D721Med (cell line): Measurements from ENCODE around the gene CHST5.

Source experiments
- DNase-seq: peaks from one replicate; pipeline ENCODE4 v3.0.0; 2011; ENCODE audit warnings: low spot score; ENCODE audit not compliant: insufficient read length
- FAIRE-seq: peaks from 2 replicates; lab custom pipeline; 2011; peaks lifted over from hg19 to GRCh38; lab: Jason Lieb, UNC
- TF ChIP-seq, protein P1 (sequence below): IDR thresholded peaks from 2 replicates; pipeline ENCODE4 v1.5.1; 2012; ENCODE audit warnings: mild to moderate bottlenecking, control low read depth; ENCODE audit not compliant: insufficient read depth; ENCODE audit errors: missing control alignments

The CHST5 gene

DNA sequence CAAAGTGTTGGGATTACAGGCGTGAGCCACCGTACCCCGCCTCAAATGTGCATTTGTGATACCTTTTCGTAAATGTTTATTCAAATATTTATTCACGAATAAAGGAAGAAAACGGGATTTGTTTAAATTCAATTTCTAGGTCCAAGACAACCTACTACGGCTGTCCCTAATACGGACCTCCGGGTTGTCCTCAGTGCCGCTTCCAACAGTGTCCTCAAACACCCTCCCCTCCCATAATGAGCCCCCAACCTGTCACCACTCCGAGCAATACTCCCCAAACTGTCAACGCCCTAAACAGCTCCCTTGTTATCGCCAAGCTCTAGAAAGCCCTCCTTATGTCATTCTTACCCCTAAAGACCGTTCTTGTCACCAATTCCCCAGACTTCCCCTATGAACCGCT lies 29.7 kb upstream of the CHST5 start:
- DNase-seq (no peak), FAIRE-seq (no peak)
- TF ChIP-seq, protein P1, sequence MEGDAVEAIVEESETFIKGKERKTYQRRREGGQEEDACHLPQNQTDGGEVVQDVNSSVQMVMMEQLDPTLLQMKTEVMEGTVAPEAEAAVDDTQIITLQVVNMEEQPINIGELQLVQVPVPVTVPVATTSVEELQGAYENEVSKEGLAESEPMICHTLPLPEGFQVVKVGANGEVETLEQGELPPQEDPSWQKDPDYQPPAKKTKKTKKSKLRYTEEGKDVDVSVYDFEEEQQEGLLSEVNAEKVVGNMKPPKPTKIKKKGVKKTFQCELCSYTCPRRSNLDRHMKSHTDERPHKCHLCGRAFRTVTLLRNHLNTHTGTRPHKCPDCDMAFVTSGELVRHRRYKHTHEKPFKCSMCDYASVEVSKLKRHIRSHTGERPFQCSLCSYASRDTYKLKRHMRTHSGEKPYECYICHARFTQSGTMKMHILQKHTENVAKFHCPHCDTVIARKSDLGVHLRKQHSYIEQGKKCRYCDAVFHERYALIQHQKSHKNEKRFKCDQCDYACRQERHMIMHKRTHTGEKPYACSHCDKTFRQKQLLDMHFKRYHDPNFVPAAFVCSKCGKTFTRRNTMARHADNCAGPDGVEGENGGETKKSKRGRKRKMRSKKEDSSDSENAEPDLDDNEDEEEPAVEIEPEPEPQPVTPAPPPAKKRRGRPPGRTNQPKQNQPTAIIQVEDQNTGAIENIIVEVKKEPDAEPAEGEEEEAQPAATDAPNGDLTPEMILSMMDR, result no peak

DNA sequence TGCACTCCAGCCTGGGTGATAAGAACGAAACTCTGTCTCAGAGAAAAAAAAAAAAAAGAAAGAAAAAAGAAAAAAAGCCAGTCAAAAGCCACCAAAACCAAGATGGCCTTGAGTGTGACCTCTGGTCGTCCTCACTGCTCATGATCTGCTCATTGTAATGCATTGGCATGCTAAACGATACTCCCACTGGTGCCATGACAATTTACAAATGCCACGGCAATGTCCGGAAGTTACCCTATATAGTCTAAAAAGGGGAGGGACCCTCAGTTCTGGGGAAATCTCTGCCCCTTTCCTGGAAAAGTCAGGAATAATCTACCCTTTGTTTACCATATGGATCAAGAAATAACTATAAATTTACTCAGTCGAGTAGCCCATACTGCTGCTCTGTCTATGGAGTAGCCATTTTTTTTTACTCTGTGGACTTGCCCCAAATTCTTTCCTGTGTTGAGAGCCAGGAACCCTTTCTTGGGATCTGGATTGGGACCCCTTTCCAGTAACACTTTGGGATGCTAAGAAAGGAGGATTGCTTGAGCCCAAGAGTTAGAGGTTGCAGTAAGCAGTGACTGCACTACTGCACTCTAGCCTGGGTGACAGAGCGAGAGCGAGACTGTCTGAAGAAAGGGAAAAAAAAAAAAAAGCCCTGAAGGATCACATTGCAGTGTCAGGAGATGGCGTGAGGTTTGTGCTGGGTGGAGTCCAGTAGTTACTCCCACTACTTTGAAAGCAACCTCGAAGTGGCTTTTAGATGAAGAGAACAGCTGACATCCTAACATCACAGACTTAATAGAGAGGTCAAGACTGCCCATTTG lies 23.9 kb upstream of the CHST5 start:
- FAIRE-seq (no peak), DNase-seq (no peak)
- TF ChIP-seq, protein P1, result no peak

DNA sequence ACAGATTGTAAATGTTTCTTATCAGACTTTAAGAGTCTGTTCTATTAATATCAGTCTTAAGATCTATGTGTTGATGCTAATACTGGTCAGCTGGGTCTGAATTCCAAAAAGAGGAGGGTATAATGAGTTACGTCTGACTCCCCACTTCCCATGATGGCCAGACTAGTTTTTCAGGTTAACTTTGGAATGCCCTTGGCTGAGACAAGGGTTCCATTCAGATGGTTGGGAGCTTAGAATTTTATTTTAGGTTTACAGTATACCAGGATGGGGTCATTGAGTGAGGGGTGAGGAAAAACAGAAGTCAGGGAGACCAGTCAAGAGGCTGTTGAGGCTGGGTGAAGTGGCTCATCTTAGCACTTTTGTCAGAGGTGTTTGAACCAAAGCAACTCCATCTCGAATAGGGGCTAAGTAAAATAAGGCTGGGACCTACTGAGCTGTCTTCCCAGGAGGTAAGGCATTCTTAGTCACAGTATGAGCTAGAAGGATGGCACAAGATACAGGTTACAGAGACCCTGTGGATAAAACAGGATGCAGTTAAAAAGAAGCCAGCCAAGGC lies 23.0 kb upstream of the CHST5 start:
- DNase-seq (no peak), FAIRE-seq (no peak)
- TF ChIP-seq, protein P1, result no peak

DNA sequence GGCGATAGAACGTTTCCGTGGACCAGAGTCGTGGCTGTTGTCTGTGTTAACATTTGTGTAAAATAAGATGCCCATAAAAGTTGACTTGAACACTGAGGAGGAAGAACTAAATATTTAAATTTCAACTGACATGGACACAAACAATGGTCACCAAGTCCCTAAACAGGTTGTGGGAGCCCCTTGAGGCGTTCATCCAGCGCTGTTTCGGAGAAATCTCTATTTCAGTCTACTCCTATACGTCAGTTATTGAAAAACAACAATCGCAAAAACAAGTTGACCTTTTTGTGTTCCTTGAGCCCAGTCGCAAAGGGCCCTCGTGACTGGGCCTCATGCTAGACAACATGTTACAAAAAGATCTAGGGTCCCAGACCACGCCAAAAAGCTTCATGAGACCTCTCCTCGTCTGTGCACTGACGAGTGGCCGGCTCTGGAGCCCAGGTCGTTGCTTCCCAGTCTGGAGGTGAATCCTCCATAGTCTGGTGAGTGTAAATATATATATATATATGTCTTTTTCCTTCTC lies 20.6 kb upstream of the CHST5 start:
- TF ChIP-seq, protein P1, result no peak
- no peak for DNase-seq
- FAIRE-seq, result no peak

DNA sequence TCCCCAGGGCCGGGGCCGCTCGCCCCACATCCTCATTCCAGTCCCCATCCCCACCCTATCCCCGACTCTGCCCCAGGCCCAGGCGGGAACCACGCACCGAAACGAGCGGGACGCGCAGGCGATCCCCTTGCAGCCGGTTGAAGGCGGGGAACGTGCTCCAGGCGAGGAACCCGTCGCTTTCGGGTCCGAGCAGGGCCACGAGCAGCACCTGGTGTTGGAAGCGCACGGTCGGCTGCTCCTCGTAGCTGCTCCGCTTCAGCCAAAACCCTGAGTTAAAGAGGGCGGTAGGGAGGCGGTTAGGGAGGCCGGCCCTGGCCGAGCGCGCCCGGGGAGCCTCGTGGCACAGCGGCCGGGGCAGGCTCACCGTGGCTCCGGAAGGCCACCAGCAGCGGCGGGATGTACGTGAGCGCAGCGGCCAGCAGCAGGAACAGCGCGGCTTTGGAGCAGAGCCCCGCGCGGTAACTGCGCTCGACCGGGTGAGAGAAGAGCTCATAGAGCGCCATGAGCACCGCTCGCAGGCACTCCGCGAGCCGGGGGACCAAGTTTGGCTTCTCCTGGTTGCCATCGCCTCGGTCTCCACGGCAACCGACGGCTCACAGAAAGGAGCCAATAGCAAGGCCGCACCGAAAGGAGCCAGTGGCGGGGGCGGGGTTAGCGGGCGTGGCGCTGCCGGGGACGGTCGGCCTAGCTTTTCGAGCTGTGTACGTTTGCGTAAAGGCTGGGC lies 20.0 kb upstream of the CHST5 start, which contains the start of gene TMEM231:
TMEM231 (minus strand) TSS at position 546 of the 724 bp plus-strand sequence; CDS start at position 503, 43 bp downstream.
- FAIRE-seq, result no peak
- TF ChIP-seq, protein P1, result no peak
- DNase-seq, result peak; percentile 55

DNA sequence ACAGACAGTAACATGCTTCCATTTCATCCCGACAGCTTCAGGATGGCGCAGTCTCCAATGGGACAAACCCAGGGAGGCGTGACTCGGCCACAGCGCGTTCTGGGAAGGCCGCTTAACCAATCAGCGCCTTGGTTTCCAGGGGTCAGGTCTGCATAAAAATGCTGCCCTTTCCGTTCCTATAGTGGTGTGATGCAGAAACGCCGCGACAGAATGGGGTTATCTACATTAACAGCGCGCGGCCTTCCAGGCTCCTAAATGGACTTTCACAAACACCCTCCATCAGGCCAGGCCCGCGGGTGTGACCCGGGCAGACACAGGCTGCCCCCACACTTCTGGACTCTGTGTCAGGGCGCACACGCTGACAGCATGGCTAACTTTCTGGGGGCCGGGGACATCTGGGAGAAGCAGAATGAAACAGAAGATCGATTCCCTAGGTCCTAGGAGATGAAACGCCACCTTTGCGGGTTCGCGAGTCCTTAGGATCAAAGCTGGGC lies 19.4 kb upstream of the CHST5 start:
- TF ChIP-seq, protein P1, result no peak
- DNase-seq (no peak), FAIRE-seq (no peak)
